Hepatocyte (in vitro differentiated cells): ENCODE measurements around the gene PRDM15.

Source experiments
- EZH2phosphoT487 ChIP-seq: fragments of 200-600 bp; sonication (generic); IDR thresholded peaks from one replicate; pipeline ENCODE4 v1.6.1; 2018; ENCODE audit warnings: antibody characterized with exemption, mild to moderate bottlenecking, low read depth, moderate library complexity; ENCODE audit not compliant: unreplicated experiment, severe bottlenecking
- TF ChIP-seq, protein P1 (sequence below): fragments of 200-600 bp; sonication (generic); IDR thresholded peaks from 2 replicates; pipeline ENCODE4 v1.5.1; 2016; ENCODE audit warnings: antibody characterized with exemption, mild to moderate bottlenecking; ENCODE audit not compliant: poor library complexity

DNA sequence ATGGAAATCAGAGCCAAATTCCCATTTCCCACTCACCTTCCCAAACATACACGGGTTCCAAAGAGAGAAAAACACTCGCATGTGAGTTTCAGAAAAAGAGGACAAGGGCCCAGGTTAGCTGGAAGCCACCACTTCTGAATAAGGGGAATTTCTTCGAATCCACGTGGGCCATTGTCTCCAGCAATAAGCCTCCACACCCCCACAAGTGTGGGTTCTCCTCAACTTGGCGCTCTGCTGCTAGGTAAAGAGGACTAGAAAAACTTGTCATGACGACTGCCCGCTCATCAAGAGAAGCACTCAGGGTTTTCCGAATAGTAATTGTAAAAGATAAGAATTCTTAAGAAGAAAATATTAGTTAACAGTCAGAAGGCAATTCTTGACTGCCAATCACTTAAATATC is 30.6 kb downstream of the PRDM15 start:
- TF ChIP-seq, protein P1, sequence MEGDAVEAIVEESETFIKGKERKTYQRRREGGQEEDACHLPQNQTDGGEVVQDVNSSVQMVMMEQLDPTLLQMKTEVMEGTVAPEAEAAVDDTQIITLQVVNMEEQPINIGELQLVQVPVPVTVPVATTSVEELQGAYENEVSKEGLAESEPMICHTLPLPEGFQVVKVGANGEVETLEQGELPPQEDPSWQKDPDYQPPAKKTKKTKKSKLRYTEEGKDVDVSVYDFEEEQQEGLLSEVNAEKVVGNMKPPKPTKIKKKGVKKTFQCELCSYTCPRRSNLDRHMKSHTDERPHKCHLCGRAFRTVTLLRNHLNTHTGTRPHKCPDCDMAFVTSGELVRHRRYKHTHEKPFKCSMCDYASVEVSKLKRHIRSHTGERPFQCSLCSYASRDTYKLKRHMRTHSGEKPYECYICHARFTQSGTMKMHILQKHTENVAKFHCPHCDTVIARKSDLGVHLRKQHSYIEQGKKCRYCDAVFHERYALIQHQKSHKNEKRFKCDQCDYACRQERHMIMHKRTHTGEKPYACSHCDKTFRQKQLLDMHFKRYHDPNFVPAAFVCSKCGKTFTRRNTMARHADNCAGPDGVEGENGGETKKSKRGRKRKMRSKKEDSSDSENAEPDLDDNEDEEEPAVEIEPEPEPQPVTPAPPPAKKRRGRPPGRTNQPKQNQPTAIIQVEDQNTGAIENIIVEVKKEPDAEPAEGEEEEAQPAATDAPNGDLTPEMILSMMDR, result no peak
- no peak for TF ChIP-seq EZH2phosphoT487
